Measurements from ENCODE around the gene CCDC82.

Gene CCDC82

GRCh38 chr11:96303980-96304379 is 85.7 kb downstream of the CCDC82 start:
- Histone ChIP-seq H3K9me3 (ENCODE audit: control extremely low read depth in 1 of 5, control insufficient read depth in 4 of 5, insufficient read depth in 2 of 5, low read depth in 1 of 5, low read length in 4 of 5) (no peaks in the 10 kb centered on the region), H3K27ac (ENCODE audit: insufficient read depth in 1 of 2, low read depth in 1 of 2, low read length in 2 of 2, poor library complexity in 1 of 2, severe bottlenecking in 2 of 2) (no peak overlapping the region), H3K4me1 (ENCODE audit: control extremely low read depth in 1 of 4, control insufficient read depth in 4 of 4, insufficient read depth in 4 of 4, low read length in 3 of 4) (peaks cover 0 to 32% (median 16%) of the 10 kb centered on the region in 4 experiments), H3K36me3 (ENCODE audit: control insufficient read depth in 4 of 4, insufficient read depth in 4 of 4, low read length in 3 of 4) (no peaks in the 10 kb centered on the region), H3K27me3 (replicated peaks in 2 of 5; ENCODE audit: control insufficient read depth in 4 of 5, insufficient read depth in 5 of 5, low read length in 4 of 5) (no peaks in the 10 kb centered on the region), H3K4me3 (ENCODE audit: control insufficient read depth in 1 of 7, extremely low read depth in 1 of 7, insufficient read depth in 4 of 7, low read depth in 2 of 7, low read length in 6 of 7) (no peak overlapping the region)
- DNase-seq = no peak
- 100% methylated on average over 3 of the region's 3 CpGs for WGBS (ENCODE audit: insufficient coverage)
- POLR2A ChIA-PET = no interaction called here
- CTCF ChIA-PET = interaction anchor here (1.0 to 11.1 kb wide), 4 partner anchors 10 to 37 kb away, joined by 3 to 95 read pairs (median 6); partner anchors contain the start of gene MAML2

GRCh38 chr11:96303064-96303463 is 86.6 kb downstream of the CCDC82 start:
- Histone ChIP-seq H3K4me3 (ENCODE audit: control insufficient read depth in 1 of 7, extremely low read depth in 1 of 7, insufficient read depth in 4 of 7, low read depth in 2 of 7, low read length in 6 of 7) (no peak overlapping the region), H3K27me3 (replicated peaks in 2 of 5; ENCODE audit: control insufficient read depth in 4 of 5, insufficient read depth in 5 of 5, low read length in 4 of 5) (no peaks in the 10 kb centered on the region), H3K9me3 (ENCODE audit: control extremely low read depth in 1 of 5, control insufficient read depth in 4 of 5, insufficient read depth in 2 of 5, low read depth in 1 of 5, low read length in 4 of 5) (no peaks in the 10 kb centered on the region), H3K4me1 (ENCODE audit: control extremely low read depth in 1 of 4, control insufficient read depth in 4 of 4, insufficient read depth in 4 of 4, low read length in 3 of 4) (peaks cover 0 to 29% (median 16%) of the 10 kb centered on the region in 4 experiments), H3K27ac (ENCODE audit: insufficient read depth in 1 of 2, low read depth in 1 of 2, low read length in 2 of 2, poor library complexity in 1 of 2, severe bottlenecking in 2 of 2) (peak overlapping the region in 1 of 2 experiments; percentile 57), H3K36me3 (ENCODE audit: control insufficient read depth in 4 of 4, insufficient read depth in 4 of 4, low read length in 3 of 4) (no peaks in the 10 kb centered on the region)
- ChIA-PET POLR2A (no interaction called here), CTCF (interaction anchor here (0.6 to 11.1 kb wide), 3 partner anchors 9 to 38 kb away, joined by 3 to 95 read pairs (median 8); partner anchors contain the start of gene MAML2)
- DNase-seq = peak; percentile 53 to 86 (median 79)
- WGBS (ENCODE audit: insufficient coverage) = 64% methylated on average over 1 of the region's 1 CpG

Measured in common myeloid progenitor, CD34-positive (primary cell).